AG04450 (cell line): ENCODE data around the gene MYLK2. TPM values are rescaled to one million over a fixed set of nuclear protein-coding genes. Genes with fewer than 3 reads are reported as not detected.

Experiments
- CTCF ChIA-PET: fragments of 300-600, 350-600 bp; formaldehyde crosslinking; extraction: SDS; loops from one replicate; lab custom pipeline; 2022; ENCODE audit warnings: antibody characterized with exemption, inconsistent platforms; lab: Charles Lee
- POLR2A ChIA-PET: fragments of 350-600 bp; formaldehyde crosslinking; extraction: SDS; loops from one replicate; lab custom pipeline; 2021; ENCODE audit warnings: antibody characterized with exemption, inconsistent platforms; lab: Yijun Ruan, JAX
- DNase-seq: peaks from one replicate; pipeline ENCODE4 v3.0.0-alpha.2; 2011; ENCODE audit warnings: low read depth, low spot score
- H3K27ac ChIP-seq: one replicate; pipeline ENCODE4 v1.5.1; 2012; ENCODE audit warnings: low read depth, low read length, control low read depth
- H3K27me3 ChIP-seq: one replicate; pipeline ENCODE4 v1.6.0; 2012; ENCODE audit warnings: low read length; ENCODE audit not compliant: control insufficient read depth, insufficient read depth
- H3K4me3 ChIP-seq: 2 replicates; pipeline ENCODE4 v1.5.1; 2011; ENCODE audit warnings: mild to moderate bottlenecking, low read depth, low read length, control low read depth
- H3K9me3 ChIP-seq: 2 replicates; pipeline ENCODE4 v1.5.1; 2012; ENCODE audit warnings: low read length; ENCODE audit not compliant: control insufficient read depth, insufficient read depth
- polyA plus RNA-seq: library from polyadenylated mRNA; depleted of rRNA; stranded (reverse); fragments of >200 nt; gene quantifications from 2 replicates; pipeline ENCODE4 v1.2.3, GENCODE V29; 2011
- TF ChIP-seq, protein P1 (sequence below): IDR thresholded peaks from 2 replicates; pipeline ENCODE4 v1.5.1; 2011; ENCODE audit warnings: low read depth, low read length, control low read depth, inconsistent platforms

MYLK2 gene
- polyA plus RNA-seq, 1 experiment = not detected

DNA sequence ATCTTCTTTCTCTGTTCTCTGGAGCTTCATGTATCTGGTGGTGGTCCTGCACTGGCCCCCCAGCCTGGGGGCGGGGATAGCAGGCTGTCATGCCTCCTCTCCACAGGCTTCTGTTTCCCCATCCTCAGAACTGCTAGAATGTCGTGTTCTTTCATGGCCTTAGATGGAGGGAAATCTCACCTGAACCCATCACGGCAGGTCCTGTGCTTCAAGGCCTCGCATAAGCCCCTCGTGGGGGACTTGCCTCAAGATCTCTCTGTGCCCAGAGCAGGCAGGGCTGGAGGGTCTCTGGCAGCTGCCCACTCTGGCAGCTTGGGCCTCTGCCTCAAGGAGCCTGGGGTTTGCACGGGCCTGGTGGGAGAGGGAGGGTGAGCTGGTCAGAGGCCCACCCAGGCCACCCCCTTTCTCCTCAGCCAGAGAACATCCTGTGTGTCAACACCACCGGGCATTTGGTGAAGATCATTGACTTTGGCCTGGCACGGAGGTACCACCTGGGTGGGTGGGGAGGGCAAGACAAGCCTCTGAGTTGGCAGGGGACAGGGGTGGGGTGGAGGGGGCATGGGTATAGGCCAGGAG, 11.3 kb downstream of the MYLK2 start:
- H3K27me3 ChIP-seq = peaks cover 6% of the 10 kb centered on the region
- POLR2A ChIA-PET = no interaction called here
- no peak for DNase-seq
- H3K27ac ChIP-seq = no peak overlapping the region
- CTCF ChIA-PET = interaction anchor here (1.3 to 1.9 kb wide), 2 partner anchors 21 to 23 kb away, joined by 3 to 10 read pairs; no protein-coding TSS in a partner anchor
- H3K4me3 ChIP-seq = no peak overlapping the region
- TF ChIP-seq, protein P1, sequence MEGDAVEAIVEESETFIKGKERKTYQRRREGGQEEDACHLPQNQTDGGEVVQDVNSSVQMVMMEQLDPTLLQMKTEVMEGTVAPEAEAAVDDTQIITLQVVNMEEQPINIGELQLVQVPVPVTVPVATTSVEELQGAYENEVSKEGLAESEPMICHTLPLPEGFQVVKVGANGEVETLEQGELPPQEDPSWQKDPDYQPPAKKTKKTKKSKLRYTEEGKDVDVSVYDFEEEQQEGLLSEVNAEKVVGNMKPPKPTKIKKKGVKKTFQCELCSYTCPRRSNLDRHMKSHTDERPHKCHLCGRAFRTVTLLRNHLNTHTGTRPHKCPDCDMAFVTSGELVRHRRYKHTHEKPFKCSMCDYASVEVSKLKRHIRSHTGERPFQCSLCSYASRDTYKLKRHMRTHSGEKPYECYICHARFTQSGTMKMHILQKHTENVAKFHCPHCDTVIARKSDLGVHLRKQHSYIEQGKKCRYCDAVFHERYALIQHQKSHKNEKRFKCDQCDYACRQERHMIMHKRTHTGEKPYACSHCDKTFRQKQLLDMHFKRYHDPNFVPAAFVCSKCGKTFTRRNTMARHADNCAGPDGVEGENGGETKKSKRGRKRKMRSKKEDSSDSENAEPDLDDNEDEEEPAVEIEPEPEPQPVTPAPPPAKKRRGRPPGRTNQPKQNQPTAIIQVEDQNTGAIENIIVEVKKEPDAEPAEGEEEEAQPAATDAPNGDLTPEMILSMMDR = no peak
- H3K9me3 ChIP-seq = no peaks in the 10 kb centered on the region; the same call in 1 of the 2 replicates

DNA sequence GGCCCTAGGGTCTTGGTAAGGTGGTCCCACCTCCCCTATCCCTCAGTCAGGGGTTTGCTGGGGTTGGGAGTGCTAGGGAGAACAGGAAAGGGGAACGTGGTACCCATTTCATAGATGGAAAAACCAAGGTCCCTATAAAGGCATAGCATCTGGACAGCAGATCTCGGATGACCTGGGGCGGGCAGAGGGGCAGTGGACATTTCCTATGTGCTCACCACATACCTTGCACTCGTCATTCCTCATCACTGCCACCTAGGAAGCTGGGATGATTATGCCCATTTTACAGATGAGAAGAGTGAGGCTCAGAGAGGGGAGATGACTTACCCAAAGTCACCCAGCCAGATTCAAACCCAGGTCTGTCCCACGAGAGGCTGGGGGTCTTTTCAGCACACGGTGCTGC, 12.1 kb downstream of the MYLK2 start:
- Histone ChIP-seq H3K27ac (no peak overlapping the region), H3K9me3 (no peaks in the 10 kb centered on the region; the same call in 1 of the 2 replicates), H3K4me3 (no peak overlapping the region), H3K27me3 (peaks cover 6% of the 10 kb centered on the region)
- TF ChIP-seq, protein P1 = no peak
- CTCF ChIA-PET = interaction anchor here (0.6 to 1.9 kb wide), 3 partner anchors 20 to 41 kb away, joined by 3 to 10 read pairs (median 3); no protein-coding TSS in a partner anchor
- POLR2A ChIA-PET = no interaction called here
- no peak for DNase-seq

DNA sequence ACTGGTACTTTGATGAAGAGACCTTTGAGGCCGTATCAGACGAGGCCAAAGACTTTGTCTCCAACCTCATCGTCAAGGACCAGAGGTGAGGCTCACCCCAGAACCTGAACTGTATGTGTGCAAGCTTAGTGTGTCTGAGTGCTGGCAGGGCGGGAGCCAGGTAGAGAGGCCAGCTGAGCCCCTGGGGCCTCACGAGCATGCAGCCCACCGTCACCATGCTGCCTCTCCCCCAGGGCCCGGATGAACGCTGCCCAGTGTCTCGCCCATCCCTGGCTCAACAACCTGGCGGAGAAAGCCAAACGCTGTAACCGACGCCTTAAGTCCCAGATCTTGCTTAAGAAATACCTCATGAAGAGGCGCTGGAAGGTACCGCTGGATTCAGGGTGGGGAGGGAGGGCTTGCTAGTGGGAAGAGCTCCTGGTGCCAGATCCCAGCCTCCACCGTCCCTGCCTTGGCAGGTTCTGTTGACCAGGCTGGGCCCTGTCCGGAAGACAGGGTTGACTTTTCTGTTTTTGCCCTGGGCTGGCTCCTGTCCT, 12.7 kb downstream of the MYLK2 start:
- ChIA-PET CTCF (interaction anchor here (0.5 to 1.3 kb wide), 5 partner anchors 9 to 105 kb away, joined by 3 read pairs; no protein-coding TSS in a partner anchor), POLR2A (no interaction called here)
- TF ChIP-seq, protein P1 = no peak
- Histone ChIP-seq H3K9me3 (no peaks in the 10 kb centered on the region; the same call in 1 of the 2 replicates), H3K27ac (no peak overlapping the region), H3K27me3 (peaks cover 4% of the 10 kb centered on the region), H3K4me3 (no peak overlapping the region)
- DNase-seq = no peak

DNA sequence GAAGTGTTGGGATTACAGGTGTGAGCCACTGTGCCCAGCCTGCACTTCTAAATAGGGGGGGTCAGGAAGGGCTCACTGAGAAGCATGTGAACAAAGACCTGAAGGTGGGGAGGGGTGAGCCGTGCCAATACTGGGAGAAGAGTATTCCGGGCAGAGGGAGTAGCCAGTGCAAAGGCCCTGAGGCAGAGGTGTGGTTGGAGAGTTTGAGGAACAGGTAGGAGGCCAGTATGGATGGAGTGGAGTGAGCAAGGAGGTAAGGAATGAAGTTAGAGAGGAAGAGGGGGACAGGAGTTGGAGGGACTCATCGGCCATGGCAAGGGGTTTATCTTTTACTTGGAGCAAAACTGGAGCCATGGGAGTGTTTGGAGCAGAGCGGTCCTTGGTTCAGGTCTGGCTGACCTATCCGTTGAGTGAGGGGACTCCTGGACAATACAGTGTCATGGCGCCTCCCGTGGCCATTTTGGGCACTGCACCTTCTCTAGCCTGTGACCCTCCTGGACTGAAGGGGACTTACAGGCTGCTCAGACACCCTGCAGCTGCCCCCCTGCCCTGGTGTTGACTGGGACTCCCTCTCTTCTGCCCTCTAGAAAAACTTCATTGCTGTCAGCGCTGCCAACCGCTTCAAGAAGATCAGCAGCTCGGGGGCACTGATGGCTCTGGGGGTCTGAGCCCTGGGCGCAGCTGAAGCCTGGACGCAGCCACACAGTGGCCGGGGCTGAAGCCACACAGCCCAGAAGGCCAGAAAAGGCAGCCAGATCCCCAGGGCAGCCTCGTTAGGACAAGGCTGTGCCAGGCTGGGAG, 14.2 kb downstream of the MYLK2 start:
- H3K27me3 ChIP-seq = peaks cover 3% of the 10 kb centered on the region
- POLR2A ChIA-PET = interaction anchor here (0.6 kb wide), 2 partner anchors 16 to 192 kb away, joined by 3 to 6 read pairs; no protein-coding TSS in a partner anchor
- H3K4me3 ChIP-seq = no peak overlapping the region
- H3K27ac ChIP-seq = peak overlapping the region; percentile 11
- TF ChIP-seq, protein P1 = peak; percentile 83
- no peak for DNase-seq
- CTCF ChIA-PET = interaction anchor here (0.6 to 1.4 kb wide), 4 partner anchors 13 to 172 kb away, joined by 3 to 6 read pairs (median 3); no protein-coding TSS in a partner anchor
- H3K9me3 ChIP-seq = no peaks in the 10 kb centered on the region; the same call in 1 of the 2 replicates
